ENCODE results near the gene NF1.
"Not testable (repeated sequence)": the region's sequence is repeated elsewhere in the genome, so short reads cannot be mapped to it uniquely, and the experiment has no call there.

Gene NF1

DNA sequence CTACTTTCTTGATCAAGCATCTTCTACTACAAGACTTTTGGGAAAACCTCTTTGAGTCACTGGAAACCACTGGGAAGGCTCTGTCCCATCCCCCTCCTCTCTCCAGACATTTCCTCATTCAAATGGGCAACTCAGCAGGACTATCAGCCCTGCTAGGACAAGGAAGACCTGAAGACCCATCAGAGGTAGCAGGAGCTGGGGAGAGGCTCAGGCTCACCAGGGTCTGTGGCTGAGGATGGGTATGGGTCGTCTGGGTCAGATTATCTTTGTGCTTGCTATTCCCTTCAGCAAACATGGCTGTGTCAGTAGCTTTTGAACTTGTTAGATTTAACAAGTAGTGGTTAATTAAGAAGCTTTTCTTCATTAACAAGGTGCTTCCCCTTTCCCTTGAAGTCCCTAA lies 15.0 kb upstream of the NF1 start:
- no peak for DNase-seq

- DNase-seq = no peak
These were observed 9.2 kb upstream of the NF1 start for GRCh38 chr17:31085563-31085962.

- no peak for DNase-seq
These were observed 5.3 kb upstream of the NF1 start for GRCh38 chr17:31089471-31089870.

- DNase-seq = not testable (repeated sequence)
These were observed 4.1 kb upstream of the NF1 start for GRCh38 chr17:31090650-31091049.

DNA sequence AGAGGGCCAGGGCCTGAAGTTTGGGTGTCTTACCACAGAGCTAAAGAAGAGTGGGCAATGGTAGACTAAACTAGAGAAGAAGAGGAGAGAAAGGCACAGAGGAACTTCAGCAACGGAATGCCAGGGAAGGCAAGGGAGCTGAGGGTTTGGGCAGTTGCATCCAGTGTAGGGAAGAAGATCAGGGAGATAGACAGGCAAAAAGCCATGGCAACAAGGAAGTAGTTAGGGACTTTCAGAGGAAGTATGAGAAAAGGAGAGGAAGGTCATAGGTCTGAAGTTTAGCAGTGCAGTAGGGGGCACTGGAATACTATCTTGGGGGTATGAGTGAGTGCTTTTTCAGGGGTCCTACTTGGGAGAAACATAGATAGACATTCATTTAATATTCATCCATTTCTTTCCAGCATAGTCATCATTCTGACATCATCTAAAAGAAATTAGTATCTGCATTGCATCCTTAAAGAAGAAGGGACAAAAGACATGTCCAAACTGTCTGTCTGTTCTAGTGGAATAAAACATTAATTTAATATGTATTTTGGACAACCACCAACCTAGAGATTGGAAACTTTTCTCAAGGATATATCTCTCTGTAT lies 2.2 kb upstream of the NF1 start:
- DNase-seq = no peak

DNA sequence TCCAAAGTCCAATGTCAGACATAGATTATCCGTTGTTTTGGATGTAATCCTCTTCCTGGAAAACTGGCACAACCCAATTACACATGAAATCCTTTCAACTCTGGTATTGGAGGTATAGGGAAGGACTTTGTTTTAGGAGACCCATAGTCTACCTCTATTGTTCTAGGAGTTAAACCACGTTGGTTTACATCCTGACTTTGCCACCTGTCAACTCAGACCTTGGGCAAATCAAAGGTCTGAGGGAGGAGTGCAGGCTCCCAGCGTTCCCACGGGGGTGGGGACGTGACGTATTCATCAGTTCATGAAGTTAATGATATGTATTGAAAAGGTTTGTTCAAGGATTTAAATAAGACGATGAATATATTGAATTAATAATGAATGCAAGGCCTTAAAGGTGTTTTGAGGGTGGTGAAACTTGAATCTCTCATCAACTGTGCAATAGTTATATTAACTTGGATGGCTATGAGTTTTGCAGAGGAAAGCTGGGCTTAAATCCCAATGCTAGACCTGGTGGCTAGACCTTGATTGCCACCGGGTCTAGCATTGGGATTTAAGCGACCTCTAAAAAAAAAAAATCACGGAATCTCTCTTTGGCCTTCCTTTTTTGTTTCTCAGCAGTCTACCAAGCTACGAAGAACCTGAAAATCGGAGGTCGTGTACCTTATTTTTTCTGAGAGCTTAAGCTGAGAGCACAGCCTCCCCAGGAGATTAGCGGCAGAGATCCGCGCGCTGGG lies 744 bp upstream of the NF1 start:
- DNase-seq = peak in 1 of 2 experiments; percentile 49

GRCh38 chr17:31095236-31096105 lies 694 bp downstream of the NF1 start:
- DNase-seq = peak; percentile 80 to 85

DNA sequence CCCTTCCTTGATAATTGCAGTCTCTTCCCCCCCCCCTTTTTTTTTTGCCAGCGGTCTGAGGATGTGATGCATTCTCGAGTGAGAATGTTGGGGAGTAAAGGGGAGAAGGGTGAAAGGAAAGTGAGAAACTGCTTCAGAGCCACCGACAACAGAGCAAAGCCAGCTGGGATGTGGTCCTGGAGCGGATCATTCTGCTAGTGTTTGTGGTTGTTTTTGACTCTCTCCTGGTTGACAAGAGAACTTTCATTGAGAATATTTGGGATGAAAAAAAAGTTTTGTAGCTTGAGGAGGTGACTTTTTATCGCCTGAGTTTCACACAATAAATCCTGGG lies 1.3 kb downstream of the NF1 start:
- DNase-seq = no peak

DNA sequence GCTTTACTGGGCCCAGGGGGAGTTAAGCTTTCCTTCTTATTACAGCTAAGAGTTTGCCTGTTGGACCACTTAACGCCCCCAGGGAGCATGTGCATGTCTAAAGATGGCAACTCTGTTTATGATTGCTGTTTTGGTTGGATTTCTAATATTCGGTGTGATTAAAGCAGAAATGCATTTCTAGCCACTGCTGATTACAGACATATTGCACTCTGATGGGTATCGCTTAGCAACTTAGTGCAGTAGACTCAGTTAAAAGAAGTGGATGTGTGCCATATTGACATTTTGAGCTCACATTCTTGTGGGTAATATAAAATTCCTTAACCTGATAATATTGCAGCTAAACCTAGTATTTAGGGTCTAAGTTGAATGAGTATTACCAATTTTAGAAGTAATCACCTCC lies 4.2 kb downstream of the NF1 start:
- no peak for DNase-seq

GRCh38 chr17:31100840-31101459 lies 6.2 kb downstream of the NF1 start:
- DNase-seq = no peak

DNA sequence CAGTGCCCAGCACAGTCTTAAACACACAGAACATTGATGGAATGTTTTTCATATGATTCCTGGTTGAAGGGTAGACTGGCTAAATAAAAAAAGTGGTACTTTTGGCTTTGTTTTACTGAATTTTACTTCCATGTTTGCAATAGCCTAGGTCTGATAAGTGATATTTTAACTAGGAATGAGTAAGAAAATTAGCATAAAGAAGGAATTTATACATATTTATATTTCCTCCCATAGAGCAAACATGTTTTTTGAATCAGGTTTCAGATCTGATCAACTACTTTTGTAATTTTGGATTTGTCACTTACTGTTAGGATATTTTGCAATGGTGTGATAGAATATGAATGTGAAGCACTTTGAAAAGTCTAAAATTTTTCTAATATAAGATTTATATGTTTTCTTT lies 7.2 kb downstream of the NF1 start:
- no peak for DNase-seq

GRCh38 chr17:31105991-31106390 lies 11.2 kb downstream of the NF1 start:
- no peak for DNase-seq

DNA sequence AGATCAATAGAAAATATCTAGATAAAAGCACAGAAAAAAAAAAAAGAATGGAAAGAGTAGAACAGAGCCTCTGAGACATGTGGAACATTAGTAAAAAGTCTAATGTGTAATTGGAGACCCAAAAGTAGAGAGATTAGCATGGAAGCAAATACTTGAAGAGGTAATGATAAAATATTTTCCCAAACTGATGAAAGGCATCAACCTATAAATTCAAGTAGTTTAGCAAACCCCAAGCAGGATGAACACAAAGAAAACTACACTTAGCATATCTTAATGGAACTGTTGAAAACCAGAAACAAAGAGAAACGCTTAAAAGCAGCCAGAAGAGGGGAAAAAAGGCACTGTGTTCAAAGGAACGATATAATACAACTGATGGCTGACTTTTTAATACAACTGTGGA lies 16.4 kb downstream of the NF1 start:
- no peak for DNase-seq

- no peak for DNase-seq
These were observed 17.4 kb downstream of the NF1 start for GRCh38 chr17:31112001-31112661.

DNA sequence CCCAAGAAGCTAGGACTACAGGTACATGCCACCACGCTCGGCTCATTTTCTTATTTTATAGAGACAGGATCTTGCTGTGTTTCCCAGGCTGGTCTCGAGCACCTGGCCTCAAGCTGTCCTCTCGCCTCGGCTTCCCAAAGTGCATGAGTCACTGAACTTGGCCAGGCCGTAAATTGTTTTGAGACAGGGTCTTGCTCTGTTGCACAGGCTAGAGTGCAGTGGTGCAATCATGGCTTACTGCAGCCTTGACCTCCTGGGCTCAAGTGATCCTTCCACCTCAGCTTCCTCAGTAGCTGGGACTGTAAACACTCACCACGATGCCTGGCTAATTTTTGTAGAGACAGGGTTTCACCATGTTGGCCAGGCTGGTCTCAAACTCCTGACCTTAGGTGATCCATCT lies 18.6 kb downstream of the NF1 start:
- not testable (repeated sequence) for DNase-seq

DNA sequence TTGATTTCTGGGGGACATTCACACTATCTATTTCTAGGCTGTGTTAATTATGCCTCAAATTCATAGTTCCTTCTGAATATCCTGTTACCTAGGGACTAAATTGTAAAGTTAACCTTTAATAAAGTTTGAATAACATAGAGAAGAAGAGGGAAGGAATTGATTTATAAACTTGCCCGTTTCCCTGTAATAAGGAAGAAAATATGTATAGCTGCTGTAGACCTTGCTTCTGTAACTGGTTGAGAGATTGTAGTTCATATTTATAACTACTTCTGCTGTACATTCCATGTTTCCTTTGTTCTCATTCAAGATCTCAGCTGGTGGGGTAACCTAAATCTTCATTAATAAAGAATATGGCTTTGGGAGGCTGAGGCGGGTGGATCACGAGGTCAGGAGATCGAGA lies 19.2 kb downstream of the NF1 start:
- no peak for DNase-seq

DNA sequence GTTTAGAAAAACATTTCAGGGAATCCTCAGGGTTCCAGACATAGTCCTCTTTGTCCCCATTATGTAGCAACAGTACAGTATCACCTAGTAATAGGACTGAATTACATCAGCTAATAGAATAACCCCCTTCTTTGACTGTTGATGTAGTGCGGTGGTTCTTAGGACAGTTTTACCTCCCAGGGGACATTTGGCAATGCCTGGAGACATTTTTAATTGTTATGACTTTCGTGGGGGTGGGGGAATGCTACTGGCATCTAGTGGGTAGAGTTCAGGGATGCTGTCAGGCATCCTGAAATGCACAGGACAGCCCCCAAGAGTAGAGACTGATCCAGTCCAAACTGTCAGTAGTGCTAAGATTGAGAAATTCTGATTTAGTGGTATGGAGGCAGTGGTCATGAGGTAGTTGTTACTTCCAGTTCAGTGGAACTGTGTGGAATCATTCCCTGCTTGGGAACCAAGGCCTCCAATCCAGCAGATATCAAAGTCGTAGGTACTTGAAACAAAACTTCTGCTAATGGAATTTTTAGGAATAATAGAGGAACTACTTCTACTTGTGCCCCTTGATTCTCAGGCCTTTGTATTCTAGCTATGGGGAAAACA lies 20.3 kb downstream of the NF1 start:
- no peak for DNase-seq

- no peak for DNase-seq
These were observed 21.4 kb downstream of the NF1 start for GRCh38 chr17:31116167-31116566.

- no peak for DNase-seq
These were observed 28.0 kb downstream of the NF1 start for GRCh38 chr17:31122746-31123145.

DNA sequence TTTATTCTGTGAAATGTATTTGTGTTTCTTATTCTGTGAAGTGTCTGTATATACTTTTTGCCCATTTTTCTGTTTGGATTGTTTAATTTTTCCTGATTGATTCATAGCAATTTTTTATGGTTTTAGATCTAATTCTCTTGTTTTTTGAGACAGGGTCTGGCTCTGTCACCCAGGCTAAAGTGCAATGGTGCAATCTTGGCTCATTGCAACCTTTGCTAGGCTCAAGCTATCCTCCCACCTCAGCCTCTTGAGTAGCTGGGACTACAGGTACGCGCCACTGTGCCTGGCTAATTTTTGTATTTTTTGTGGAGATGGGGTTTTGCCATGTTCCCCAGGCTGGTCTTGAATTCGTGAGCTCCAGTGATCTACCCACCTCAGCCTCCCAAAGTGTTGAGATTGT lies 31.5 kb downstream of the NF1 start:
- DNase-seq = no peak

GRCh38 chr17:31128241-31128640 lies 33.5 kb downstream of the NF1 start:
- no peak for DNase-seq

Data from NCI-H524 (cell line).